ENCODE results near the gene SPTLC3.

The SPTLC3 gene

GRCh38 chr20:13139459-13140150, 130.8 kb downstream of the SPTLC3 start:
- DNase-seq (ENCODE audit: low read depth in 2 of 2): no peak

GRCh38 chr20:13140201-13140600, 131.4 kb downstream of the SPTLC3 start:
- DNase-seq (ENCODE audit: low read depth in 2 of 2): no peak

GRCh38 chr20:13140775-13141174, 132.0 kb downstream of the SPTLC3 start:
- DNase-seq (ENCODE audit: low read depth in 2 of 2): no peak

GRCh38 chr20:13141546-13141945, 132.8 kb downstream of the SPTLC3 start:
- DNase-seq (ENCODE audit: low read depth in 2 of 2): no peak

- no peak for DNase-seq (ENCODE audit: low read depth in 2 of 2)
These were observed 133.4 kb downstream of the SPTLC3 start for GRCh38 chr20:13142143-13142542.

GRCh38 chr20:13147071-13147963, 138.5 kb downstream of the SPTLC3 start:
- no peak for DNase-seq (ENCODE audit: low read depth in 2 of 2)

GRCh38 chr20:13147971-13148370, 139.2 kb downstream of the SPTLC3 start:
- DNase-seq (ENCODE audit: low read depth in 2 of 2): no peak

GRCh38 chr20:13148402-13148801, 139.6 kb downstream of the SPTLC3 start:
- DNase-seq (ENCODE audit: low read depth in 2 of 2): no peak

- DNase-seq (ENCODE audit: low read depth in 2 of 2): no peak
These were observed 140.2 kb downstream of the SPTLC3 start for GRCh38 chr20:13148961-13149360.

- no peak for DNase-seq (ENCODE audit: low read depth in 2 of 2)
These were observed 140.8 kb downstream of the SPTLC3 start for GRCh38 chr20:13149371-13150105.

- no peak for DNase-seq (ENCODE audit: low read depth in 2 of 2)
These were observed 149.6 kb downstream of the SPTLC3 start for GRCh38 chr20:13158369-13158768.

GRCh38 chr20:13159889-13160288, 151.1 kb downstream of the SPTLC3 start:
- no peak for DNase-seq (ENCODE audit: low read depth in 2 of 2)

- no peak for DNase-seq (ENCODE audit: low read depth in 2 of 2)
These were observed 156.4 kb downstream of the SPTLC3 start for GRCh38 chr20:13165203-13165602.

GRCh38 chr20:13166011-13166410, 157.2 kb downstream of the SPTLC3 start:
- DNase-seq (ENCODE audit: low read depth in 2 of 2): no peak

- DNase-seq (ENCODE audit: low read depth in 2 of 2): no peak
These were observed 157.7 kb downstream of the SPTLC3 start for GRCh38 chr20:13166437-13166836.

- DNase-seq (ENCODE audit: low read depth in 2 of 2): no peak
These were observed 160.3 kb downstream of the SPTLC3 start for GRCh38 chr20:13169086-13169485.

- DNase-seq (ENCODE audit: low read depth in 2 of 2): no peak
These were observed 162.0 kb downstream of the SPTLC3 start for GRCh38 chr20:13170771-13171170.

- DNase-seq (ENCODE audit: low read depth in 2 of 2): no peak
These were observed 164.4 kb downstream of the SPTLC3 start for GRCh38 chr20:13173201-13173600.

- DNase-seq (ENCODE audit: low read depth in 2 of 2): no peak
These were observed 165.6 kb downstream of the SPTLC3 start for GRCh38 chr20:13174402-13174801.

- DNase-seq (ENCODE audit: low read depth in 2 of 2): no peak
These were observed 172.5 kb downstream of the SPTLC3 start for GRCh38 chr20:13180986-13181889.

- no peak for DNase-seq (ENCODE audit: low read depth in 2 of 2)
These were observed 174.2 kb downstream of the SPTLC3 start for GRCh38 chr20:13183005-13183404.

All from stimulated activated CD8-positive, alpha-beta memory T cell treated with anti-CD3 and anti-CD28 coated beads, Interleukin-7, amount 100 ng/mL, for 1 hour (primary cell).